Thyroid gland (tissue), 4 donors: ENCODE results near the gene ABCC6.

Experiments
- CTCF ChIP-seq, 6 experiments: fragments of 200-600 bp in 3 of 6; fragments of 450-650 bp in 3 of 6; sonication (generic) in 3 of 6; IDR thresholded peaks; one replicate each; pipeline ENCODE4 v1.5.1; 2016 to 2019; ENCODE audit warnings: antibody characterized with exemption in 6 of 6, mild to moderate bottlenecking in 2 of 6, inconsistent platforms in 1 of 6, moderate library complexity in 1 of 6
- POLR2A ChIP-seq, 2 donors: fragments of 450-650 bp; IDR thresholded peaks; one replicate each; pipeline ENCODE4 v1.6.1; 2017; ENCODE audit warnings: antibody characterized with exemption in 2 of 2, mild to moderate bottlenecking in 2 of 2, moderate library complexity in 1 of 2

DNA sequence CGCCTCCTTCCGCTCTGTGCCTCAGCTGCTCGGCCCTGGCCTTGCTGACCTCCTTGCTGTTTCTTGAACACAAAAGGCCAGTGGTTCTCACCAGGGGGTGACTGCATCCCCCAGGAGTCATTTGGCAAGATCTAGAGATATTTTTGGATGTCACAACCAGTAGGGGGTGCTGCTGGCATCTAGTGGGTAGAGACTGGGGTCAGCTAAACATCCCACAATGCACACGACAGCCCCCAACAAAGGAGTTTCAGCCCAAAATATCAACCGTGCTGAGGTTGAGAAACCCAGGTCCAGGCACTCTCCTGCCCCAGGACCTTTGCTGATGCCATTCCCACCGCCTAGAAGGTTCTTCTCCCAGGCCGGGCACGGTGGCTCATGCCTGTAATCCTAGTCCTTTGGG lies 39.7 kb downstream of the ABCC6 start:
- TF ChIP-seq CTCF (IDR thresholded peaks at IDR 0.05) (peak in 1 of 6 experiments; percentile 3), POLR2A (IDR thresholded peaks at IDR 0.05) (no peak)
